HG03558 (cell line): ENCODE results near the gene TOP3A.

ENCODE experiments used
- ATAC-seq: cut with Tn5 transposase; IDR thresholded peaks from one replicate; pipeline ENCODE4 v1.9.1; 2021; ENCODE audit warnings: moderate number of reproducible peaks; ENCODE audit not compliant: unreplicated experiment; ENCODE audit errors: extremely low read depth

The TOP3A gene

DNA sequence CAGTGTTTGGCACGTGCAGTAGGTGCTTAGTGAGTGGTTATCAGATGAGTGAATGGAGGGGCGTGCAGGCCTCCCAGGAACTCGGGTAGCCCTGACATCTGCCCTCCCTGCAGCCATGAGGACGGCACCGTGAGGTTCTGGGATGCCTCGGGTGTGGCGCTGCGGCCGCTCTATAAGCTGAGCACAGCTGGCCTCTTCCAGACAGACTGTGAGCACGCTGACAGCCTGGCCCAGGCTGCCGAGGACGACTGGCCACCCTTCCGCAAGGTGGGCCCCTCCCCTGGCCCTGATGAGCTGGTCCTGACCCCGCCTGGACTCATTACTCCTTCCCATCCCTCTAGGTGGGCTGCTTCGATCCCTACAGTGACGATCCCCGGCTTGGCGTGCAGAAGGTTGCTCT is 78.3 kb downstream of the TOP3A start:
- no peak for ATAC-seq

GRCh38 chr17:18235743-18236256 is 79.0 kb downstream of the TOP3A start:
- ATAC-seq = no peak

- no peak for ATAC-seq
Measured at GRCh38 chr17:18234853-18235380, 79.9 kb downstream of the TOP3A start.

DNA sequence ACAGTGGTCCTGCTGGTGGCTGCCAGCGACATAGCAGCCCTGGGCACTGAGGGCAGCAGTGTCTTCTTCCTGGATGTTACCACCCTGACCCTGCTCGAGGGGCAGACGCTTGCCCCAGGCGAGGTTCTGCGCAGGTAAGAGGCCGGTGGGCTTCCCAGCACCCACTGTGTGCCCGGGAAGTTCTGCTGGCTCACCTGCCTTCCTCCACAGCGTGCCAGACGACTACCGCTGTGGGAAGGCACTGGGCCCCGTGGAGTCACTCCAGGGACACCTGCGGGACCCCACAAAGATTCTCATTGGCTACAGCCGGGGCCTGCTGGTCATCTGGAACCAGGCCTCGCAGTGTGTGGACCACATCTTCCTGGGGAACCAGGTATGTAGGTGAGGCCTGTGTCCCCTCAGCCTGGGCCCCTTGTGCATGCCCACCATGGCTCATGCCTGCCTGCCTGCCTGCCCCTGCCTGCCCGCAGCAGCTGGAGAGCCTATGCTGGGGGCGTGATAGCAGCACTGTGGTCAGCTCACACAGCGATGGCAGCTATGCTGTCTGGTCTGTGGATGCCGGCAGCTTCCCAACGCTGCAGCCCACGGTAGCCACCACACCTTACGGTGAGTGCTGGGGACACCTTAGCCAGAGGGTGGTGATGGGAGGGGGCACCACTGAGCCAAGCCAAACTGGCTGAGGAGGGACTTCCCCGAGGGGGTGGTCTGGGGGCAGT is 80.8 kb downstream of the TOP3A start:
- no peak for ATAC-seq

GRCh38 chr17:18231164-18231563 is 83.6 kb downstream of the TOP3A start:
- ATAC-seq = no peak

DNA sequence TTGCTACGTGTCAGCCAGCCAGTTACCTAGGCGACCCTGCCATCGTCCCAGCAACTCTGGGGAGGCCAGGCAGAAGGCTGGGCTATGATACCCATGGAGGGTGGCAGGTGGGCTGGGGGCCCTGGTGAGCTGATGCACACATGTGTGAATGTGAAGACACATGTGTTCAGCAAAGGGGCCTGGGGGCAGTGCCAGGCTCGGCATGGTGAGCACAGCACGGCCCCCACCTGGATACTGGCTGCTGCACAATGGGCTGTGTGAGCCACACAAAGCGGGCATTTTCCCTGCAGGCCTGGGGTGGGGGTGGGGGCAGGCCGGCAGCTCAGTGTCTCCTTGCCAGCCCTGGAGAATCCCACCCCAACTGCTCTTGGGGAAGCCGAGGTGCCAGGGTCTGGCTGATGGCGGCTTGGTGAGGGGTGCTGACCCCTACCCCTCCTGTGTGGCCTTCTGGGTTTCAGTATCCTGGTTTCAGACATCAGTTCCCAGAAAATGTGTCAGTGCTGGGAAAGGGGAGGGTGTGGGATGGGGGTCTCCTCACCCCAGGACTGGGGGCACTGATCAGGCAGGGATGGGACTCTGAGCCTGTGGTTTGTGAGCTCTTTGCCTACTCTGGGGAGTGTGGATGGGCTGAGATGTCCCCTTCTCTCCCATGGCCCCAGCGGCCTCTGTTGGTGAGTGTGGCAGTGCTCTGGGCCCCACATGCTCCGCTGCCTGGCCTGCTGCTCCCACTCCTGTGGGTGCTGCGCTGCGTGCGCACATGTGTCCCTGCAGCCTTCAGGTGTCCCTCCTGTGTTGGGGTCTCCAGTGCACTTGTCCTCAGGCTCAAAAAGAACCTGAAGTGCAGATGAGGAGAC is 84.3 kb downstream of the TOP3A start:
- ATAC-seq = no peak

GRCh38 chr17:18229771-18230170 is 85.0 kb downstream of the TOP3A start:
- ATAC-seq = no peak

DNA sequence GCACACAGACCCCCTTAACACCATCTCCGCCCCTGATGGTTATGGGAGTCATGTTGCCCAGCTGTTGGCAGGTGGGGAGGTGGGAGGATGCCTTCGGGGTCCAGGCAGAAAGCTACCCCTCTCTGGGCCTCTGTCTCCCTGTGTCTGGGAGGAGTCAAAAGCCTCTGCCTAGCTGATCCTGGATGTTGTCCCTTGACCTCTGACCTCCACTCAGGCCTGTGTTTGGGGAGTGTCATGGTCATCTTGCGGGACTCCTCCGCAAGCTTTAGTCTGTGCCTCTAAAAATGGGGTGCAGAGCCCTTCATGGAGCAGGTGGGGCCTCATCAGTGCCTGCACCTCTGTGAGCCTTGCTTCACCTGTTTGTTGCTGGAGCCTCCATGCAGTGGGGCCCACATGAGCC is 85.5 kb downstream of the TOP3A start:
- no peak for ATAC-seq

- ATAC-seq = no peak
Measured at GRCh38 chr17:18228176-18228682, 86.6 kb downstream of the TOP3A start.

DNA sequence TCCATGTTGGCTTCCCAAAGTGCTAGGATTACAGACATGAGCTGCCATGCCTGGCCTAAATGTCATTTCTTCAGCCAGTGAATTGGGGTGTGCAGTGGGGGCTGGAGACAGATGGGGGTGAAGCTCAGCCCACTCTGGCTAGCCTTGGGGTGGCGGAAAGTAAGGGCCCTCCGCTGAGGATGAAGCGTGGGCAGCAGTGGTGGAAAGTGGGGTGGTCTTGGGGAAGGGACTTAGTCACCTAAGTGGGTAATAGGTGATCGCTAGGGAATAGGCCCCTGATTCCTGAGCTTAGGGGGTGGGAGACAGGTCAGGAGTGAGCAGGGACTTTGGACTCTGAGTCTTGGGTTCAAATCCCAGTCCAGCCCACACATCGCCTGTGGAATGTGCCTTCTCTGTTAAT is 87.2 kb downstream of the TOP3A start:
- ATAC-seq = no peak

DNA sequence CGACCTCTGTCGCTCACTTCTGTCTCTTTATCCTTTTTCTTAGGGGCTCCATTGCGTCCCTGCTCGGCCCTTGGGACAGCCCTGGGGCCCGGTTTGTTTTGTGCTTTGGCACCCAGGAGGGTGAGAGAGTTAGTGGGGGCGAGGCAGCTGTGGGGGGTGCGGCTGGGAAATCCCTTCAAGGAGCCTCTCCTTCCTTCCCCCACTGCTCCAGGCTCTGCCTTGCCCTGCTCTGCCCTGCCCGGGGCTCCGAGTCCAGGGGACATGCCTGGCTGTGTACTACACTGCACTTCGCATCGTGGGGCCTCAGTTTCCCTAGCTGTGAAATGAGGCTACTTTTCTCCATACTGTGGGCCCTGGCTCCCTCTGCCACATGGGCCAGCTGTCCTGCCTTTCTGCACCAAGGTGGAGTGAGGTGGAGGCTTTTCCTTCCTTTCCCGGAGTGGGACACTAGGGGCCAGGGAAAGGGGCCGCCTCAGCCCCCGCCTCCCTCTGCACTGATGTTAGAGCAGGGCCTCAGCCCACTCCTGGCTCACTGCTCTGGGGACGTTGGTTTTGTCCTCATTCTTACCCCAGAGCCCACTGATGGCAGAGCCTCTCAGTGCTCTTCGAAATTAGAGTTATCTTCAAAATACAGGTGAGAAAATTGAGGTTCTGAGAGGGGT is 88.4 kb downstream of the TOP3A start:
- ATAC-seq = no peak

GRCh38 chr17:18225642-18226283 is 89.0 kb downstream of the TOP3A start:
- ATAC-seq = no peak

GRCh38 chr17:18225121-18225641 is 89.6 kb downstream of the TOP3A start, which contains the start of gene LLGL1:
TSS of gene LLGL1 (plus strand) at chr17:18225635. CDS start at chr17:18225683, 48 bp downstream.
- peak; percentile 79 for ATAC-seq

GRCh38 chr17:18224387-18225120 is 90.2 kb downstream of the TOP3A start:
- ATAC-seq = no peak

- no peak for ATAC-seq
Measured at GRCh38 chr17:18224053-18224386, 90.8 kb downstream of the TOP3A start.
